Breast epithelium (tissue), 4 donors: ENCODE results near the gene MINDY4. TPM values are rescaled to one million over a fixed set of nuclear protein-coding genes. Genes with fewer than 3 reads are reported as not detected.

Experiments used
- DNase-seq, 2 donors: peaks; one replicate each; pipeline ENCODE4 v3.0.0-alpha.2; 2019; ENCODE audit warnings: low spot score in 2 of 2
- H3K27ac ChIP-seq, 2 donors: fragments of 200-600 bp; sonication (generic) in 1 of 2; one replicate each; pipeline ENCODE4 v1.5.1; 2016 to 2019; ENCODE audit warnings: mild to moderate bottlenecking in 1 of 2
- H3K27me3 ChIP-seq, 2 donors: fragments of 200-600 bp; sonication (generic) in 1 of 2; one replicate each; pipeline versions ENCODE4 v1.5.1 to v1.6.0; 2017 to 2019; ENCODE audit warnings: control low read depth in 1 of 2, mild to moderate bottlenecking in 1 of 2
- H3K36me3 ChIP-seq: fragments of 200-600 bp; one replicate; pipeline ENCODE4 v1.5.1; 2019
- H3K4me1 ChIP-seq, 2 donors: fragments of 200-600 bp; sonication (generic); one replicate each; pipeline ENCODE4 v1.5.1; 2016 to 2019; ENCODE audit warnings: control low read depth in 1 of 2
- H3K4me3 ChIP-seq, 3 donors: fragments of 200-600 bp; sonication (generic); 1 replicate in 2 of 3; 2 replicates in 1 of 3; pipeline ENCODE4 v1.5.1; 2016 to 2019; ENCODE audit warnings: mild to moderate bottlenecking in 3 of 3, moderate library complexity in 2 of 3
- H3K9me3 ChIP-seq, 2 donors: fragments of 200-600 bp; sonication (generic) in 1 of 2; one replicate each; pipeline ENCODE4 v1.5.1; 2016 to 2019; ENCODE audit warnings: control low read depth in 1 of 2
- POLR2A ChIP-seq: fragments of 450-650 bp; IDR thresholded peaks from one replicate; pipeline ENCODE4 v1.6.1; 2016; ENCODE audit warnings: antibody characterized with exemption, mild to moderate bottlenecking, moderate library complexity
- POLR2AphosphoS5 ChIP-seq, 3 donors: sonication (generic); formaldehyde crosslinking; IDR thresholded peaks; one replicate each; pipeline ENCODE4 v1.6.1; 2017; ENCODE audit warnings: antibody characterized with exemption in 3 of 3
- intact Hi-C: fragments of 100-400 bp; cut with DNase I; formaldehyde crosslinking; loops from one replicate; pipeline ENCODE4 v1.15.1; 2023; ENCODE audit warnings: low total_unique reads
- total RNA-seq, 3 donors: library from RNA; depleted of rRNA; stranded (reverse); fragments of >200 nt; gene quantifications; one replicate each; pipeline ENCODE4 v1.1.0, GENCODE V29; 2016
- TF ChIP-seq, protein P1 (sequence below), 3 donors: fragments of 450-650 bp; IDR thresholded peaks; one replicate each; pipeline ENCODE4 v1.5.1; 2016 to 2017; ENCODE audit warnings: antibody characterized with exemption in 3 of 3, mild to moderate bottlenecking in 3 of 3, moderate library complexity in 3 of 3

The MINDY4 gene
- total RNA-seq, 3 donors from 2014 or later = 5.6 to 14.9 (median 13.8) TPM

DNA sequence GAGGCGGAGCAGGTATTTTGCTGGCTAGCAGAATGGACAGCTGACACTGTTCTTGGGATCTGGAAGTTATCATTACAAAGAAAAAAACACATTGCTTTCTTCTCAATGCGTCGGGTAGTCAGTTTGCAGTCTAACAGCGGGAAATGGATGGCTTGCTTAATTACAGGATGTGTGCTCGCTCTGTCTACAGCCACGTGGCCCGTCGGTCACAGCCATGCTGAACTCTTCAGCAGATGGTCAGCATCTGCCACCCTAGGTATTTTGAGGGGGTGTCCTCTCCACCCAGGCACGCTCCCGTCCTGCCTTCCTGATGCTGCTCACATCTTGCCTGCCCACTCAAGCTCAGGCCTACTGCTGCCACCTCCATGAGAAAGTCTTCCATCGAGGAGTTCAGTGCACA lies 39.6 kb upstream of the MINDY4 start:
- H3K36me3 ChIP-seq = no peaks in the 10 kb centered on the region
- no peaks in the 10 kb centered on the region for H3K9me3 ChIP-seq
- H3K4me1 ChIP-seq = no peaks in the 10 kb centered on the region
- no peak overlapping the region for H3K27ac ChIP-seq
- H3K27me3 ChIP-seq = no peaks in the 10 kb centered on the region
- DNase-seq = no peak
- TF ChIP-seq POLR2A (no peak), POLR2AphosphoS5 (IDR thresholded peaks at IDR 0.05) (no peak)
- TF ChIP-seq, protein P1, sequence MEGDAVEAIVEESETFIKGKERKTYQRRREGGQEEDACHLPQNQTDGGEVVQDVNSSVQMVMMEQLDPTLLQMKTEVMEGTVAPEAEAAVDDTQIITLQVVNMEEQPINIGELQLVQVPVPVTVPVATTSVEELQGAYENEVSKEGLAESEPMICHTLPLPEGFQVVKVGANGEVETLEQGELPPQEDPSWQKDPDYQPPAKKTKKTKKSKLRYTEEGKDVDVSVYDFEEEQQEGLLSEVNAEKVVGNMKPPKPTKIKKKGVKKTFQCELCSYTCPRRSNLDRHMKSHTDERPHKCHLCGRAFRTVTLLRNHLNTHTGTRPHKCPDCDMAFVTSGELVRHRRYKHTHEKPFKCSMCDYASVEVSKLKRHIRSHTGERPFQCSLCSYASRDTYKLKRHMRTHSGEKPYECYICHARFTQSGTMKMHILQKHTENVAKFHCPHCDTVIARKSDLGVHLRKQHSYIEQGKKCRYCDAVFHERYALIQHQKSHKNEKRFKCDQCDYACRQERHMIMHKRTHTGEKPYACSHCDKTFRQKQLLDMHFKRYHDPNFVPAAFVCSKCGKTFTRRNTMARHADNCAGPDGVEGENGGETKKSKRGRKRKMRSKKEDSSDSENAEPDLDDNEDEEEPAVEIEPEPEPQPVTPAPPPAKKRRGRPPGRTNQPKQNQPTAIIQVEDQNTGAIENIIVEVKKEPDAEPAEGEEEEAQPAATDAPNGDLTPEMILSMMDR (IDR thresholded peaks at IDR 0.05) = no peak
- intact Hi-C loops = no loop called here
- H3K4me3 ChIP-seq = no peak overlapping the region

GRCh38 chr7:30732606-30733005 lies 38.6 kb upstream of the MINDY4 start:
- Histone ChIP-seq H3K4me1 (no peaks in the 10 kb centered on the region), H3K9me3 (no peaks in the 10 kb centered on the region), H3K36me3 (no peaks in the 10 kb centered on the region), H3K4me3 (no peak overlapping the region), H3K27me3 (no peaks in the 10 kb centered on the region), H3K27ac (no peak overlapping the region)
- intact Hi-C loops = no loop called here
- no peak for DNase-seq
- no peak for TF ChIP-seq POLR2A
- TF ChIP-seq, protein P1 (IDR thresholded peaks at IDR 0.05) = no peak
- no peak for TF ChIP-seq POLR2AphosphoS5 (IDR thresholded peaks at IDR 0.05)

GRCh38 chr7:30733216-30733615 lies 38.0 kb upstream of the MINDY4 start:
- DNase-seq = no peak
- TF ChIP-seq POLR2AphosphoS5 (IDR thresholded peaks at IDR 0.05) (no peak), POLR2A (no peak)
- H3K36me3 ChIP-seq = no peaks in the 10 kb centered on the region
- no peaks in the 10 kb centered on the region for H3K9me3 ChIP-seq
- no peaks in the 10 kb centered on the region for H3K27me3 ChIP-seq
- H3K4me1 ChIP-seq = no peaks in the 10 kb centered on the region
- H3K4me3 ChIP-seq = no peak overlapping the region
- intact Hi-C loops = no loop called here
- no peak overlapping the region for H3K27ac ChIP-seq

DNA sequence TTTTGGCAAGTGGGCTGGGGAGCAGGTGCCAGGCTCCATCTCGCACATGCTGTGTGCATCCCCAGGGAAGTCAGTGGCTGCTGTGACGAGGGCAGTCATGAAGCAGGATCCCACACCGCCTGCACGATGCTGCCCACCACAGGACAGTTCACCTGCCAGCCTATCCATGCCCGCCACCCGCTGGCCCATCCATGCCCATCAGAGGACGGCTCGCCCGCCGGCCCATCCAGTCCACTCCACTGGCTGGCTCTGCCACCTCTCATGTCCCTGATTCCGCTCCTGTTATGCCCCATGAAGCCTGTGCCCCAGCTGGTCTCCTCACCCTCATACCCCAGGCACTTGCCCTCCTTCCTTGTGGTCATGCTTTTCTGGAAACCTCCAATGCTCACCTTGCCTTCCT lies 37.5 kb upstream of the MINDY4 start:
- no peak for DNase-seq

GRCh38 chr7:30734497-30734896 lies 36.7 kb upstream of the MINDY4 start:
- DNase-seq = no peak
- intact Hi-C loops = no loop called here
- H3K9me3 ChIP-seq = no peaks in the 10 kb centered on the region

More for the DNA sequence above, 37.5 kb upstream of the MINDY4 start:
- no peaks in the 10 kb centered on the region for H3K36me3 ChIP-seq
- no peak overlapping the region for H3K4me3 ChIP-seq
- no peaks in the 10 kb centered on the region for H3K9me3 ChIP-seq
- TF ChIP-seq POLR2AphosphoS5 (IDR thresholded peaks at IDR 0.05) (no peak), POLR2A (no peak)
- no peak overlapping the region for H3K27ac ChIP-seq
- no peaks in the 10 kb centered on the region for H3K4me1 ChIP-seq
- H3K27me3 ChIP-seq = no peaks in the 10 kb centered on the region
- intact Hi-C loops = no loop called here

DNA sequence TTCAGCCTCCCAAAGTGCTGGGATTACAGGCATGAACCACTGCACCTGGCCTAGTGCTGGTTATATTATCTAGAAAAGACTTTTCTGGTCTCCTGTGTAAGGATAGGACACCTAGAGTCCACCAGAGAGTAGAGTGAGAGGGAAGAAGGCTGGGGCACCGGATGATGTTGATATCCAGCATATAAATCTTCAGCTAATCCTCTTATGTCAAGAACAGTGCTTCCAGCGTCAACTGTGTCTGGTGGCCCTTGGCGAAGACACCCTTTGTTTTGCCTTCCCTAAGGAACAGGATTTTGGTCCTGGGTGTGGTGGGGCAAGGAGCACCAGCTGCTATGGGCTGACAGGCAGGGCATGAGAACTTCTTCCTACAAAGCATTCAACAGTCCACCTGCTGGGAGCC lies 35.6 kb upstream of the MINDY4 start:
- intact Hi-C loops = no loop called here
- H3K4me1 ChIP-seq = no peaks in the 10 kb centered on the region
- no peak for DNase-seq
- no peaks in the 10 kb centered on the region for H3K9me3 ChIP-seq
- H3K4me3 ChIP-seq = no peak overlapping the region
- H3K27ac ChIP-seq = no peak overlapping the region
- TF ChIP-seq POLR2AphosphoS5 (IDR thresholded peaks at IDR 0.05) (no peak), POLR2A (no peak)
- TF ChIP-seq, protein P1 (IDR thresholded peaks at IDR 0.05) = no peak
- no peaks in the 10 kb centered on the region for H3K36me3 ChIP-seq
- H3K27me3 ChIP-seq = no peaks in the 10 kb centered on the region

More at GRCh38 chr7:30734497-30734896, 36.7 kb upstream of the MINDY4 start:
- H3K36me3 ChIP-seq = no peaks in the 10 kb centered on the region
- H3K4me1 ChIP-seq = no peaks in the 10 kb centered on the region
- no peak for TF ChIP-seq POLR2AphosphoS5 (IDR thresholded peaks at IDR 0.05)
- TF ChIP-seq, protein P1 (IDR thresholded peaks at IDR 0.05) = no peak
- TF ChIP-seq POLR2A = no peak
- H3K27me3 ChIP-seq = no peaks in the 10 kb centered on the region
- H3K27ac ChIP-seq = no peak overlapping the region
- H3K4me3 ChIP-seq = no peak overlapping the region
